ENCODE measurements around the gene NASP.

- TF ChIP-seq POLR2A (IDR thresholded peaks at IDR 0.05) (no peak), CTCF (IDR thresholded peaks at IDR 0.05) (no peak)
Observed at GRCh38 chr1:45647248-45648021, 63.6 kb downstream of the NASP start.
